Subcutaneous adipose tissue (tissue), 4 donors: ENCODE data around the gene PPIL6. TPM values are rescaled to one million over a fixed set of nuclear protein-coding genes. Genes with fewer than 3 reads are reported as not detected.

Experiments
- total RNA-seq, 4 donors: library from RNA; depleted of rRNA; stranded (reverse); fragments of >200 nt; gene quantifications; one replicate each; pipeline ENCODE4 v1.1.0, GENCODE V29; 2016
- TF ChIP-seq, protein P1 (sequence below): fragments of 450-650 bp; IDR thresholded peaks from one replicate; pipeline ENCODE4 v1.5.1; 2016; ENCODE audit warnings: low read depth, mild to moderate bottlenecking, control low read depth, antibody characterized with exemption, moderate library complexity

Gene PPIL6
- total RNA-seq, 4 donors from 2014 or later: 0.57 to 8.8 (median 4.7) TPM

DNA sequence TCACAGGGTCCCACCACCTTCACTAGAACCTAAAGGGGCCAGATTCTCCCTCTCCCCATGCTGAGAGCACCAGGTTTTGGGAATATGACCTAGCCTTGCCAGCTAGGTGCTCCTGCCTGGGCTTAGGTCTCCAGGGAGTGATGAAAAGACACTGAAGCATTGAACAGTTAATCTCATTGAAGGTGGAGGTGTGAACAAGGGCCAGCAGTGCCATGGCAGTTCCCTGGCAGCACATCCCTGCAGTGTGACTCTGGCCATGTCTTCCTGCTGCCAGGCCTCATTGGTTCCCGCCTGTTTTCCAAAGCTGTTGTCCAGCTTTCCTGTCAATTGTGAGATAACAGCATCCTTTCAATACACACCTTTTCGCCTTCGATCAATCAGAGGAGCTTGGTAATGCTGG lies 10.9 kb downstream of the PPIL6 start:
- TF ChIP-seq, protein P1, sequence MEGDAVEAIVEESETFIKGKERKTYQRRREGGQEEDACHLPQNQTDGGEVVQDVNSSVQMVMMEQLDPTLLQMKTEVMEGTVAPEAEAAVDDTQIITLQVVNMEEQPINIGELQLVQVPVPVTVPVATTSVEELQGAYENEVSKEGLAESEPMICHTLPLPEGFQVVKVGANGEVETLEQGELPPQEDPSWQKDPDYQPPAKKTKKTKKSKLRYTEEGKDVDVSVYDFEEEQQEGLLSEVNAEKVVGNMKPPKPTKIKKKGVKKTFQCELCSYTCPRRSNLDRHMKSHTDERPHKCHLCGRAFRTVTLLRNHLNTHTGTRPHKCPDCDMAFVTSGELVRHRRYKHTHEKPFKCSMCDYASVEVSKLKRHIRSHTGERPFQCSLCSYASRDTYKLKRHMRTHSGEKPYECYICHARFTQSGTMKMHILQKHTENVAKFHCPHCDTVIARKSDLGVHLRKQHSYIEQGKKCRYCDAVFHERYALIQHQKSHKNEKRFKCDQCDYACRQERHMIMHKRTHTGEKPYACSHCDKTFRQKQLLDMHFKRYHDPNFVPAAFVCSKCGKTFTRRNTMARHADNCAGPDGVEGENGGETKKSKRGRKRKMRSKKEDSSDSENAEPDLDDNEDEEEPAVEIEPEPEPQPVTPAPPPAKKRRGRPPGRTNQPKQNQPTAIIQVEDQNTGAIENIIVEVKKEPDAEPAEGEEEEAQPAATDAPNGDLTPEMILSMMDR: no peak

DNA sequence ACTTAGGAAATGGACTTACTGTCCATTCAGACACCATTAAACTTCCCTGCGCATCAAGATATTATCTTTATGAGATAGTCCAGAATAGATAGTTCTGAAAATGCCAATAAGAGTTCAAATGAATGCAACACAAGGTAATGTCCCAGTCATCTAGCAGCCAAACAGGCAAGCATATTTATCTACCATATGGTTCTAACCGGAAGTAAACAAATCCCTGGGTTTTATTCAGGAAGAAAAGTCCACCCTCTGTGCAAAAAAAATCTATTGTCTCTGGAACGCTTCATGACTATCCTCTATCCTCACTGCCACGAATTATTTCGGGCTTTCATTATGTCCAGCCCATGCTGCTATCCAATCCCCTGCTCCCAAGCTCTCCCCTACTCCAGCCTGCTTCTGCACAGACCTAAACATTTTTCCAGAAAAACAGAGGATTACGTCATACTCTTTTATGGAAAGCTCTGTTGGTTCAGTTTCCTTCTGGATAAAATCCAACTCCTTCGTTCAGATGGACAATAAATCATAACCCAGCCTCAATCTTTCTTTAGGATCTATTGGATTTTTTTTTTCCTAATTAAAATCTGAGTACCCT lies 11.4 kb downstream of the PPIL6 start:
- TF ChIP-seq, protein P1: no peak

DNA sequence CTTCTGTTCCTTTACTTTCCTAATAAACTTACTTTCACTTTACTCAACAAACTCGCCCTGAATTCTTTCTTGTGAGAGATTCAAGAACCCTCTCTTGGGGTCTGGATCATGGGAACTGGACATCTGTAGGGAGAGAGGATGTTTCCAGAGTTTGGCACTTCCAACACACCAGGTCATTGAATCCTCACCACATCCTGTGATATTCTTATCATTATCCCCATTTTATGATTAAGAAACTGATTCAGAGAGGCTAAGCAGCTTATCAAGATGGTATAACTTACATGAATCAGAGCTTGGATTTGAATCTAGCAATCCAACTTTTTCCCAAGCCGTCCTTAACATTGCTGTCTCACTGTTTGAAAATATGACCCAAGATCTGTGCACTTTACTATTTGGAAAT lies 15.5 kb downstream of the PPIL6 start:
- TF ChIP-seq, protein P1: no peak

DNA sequence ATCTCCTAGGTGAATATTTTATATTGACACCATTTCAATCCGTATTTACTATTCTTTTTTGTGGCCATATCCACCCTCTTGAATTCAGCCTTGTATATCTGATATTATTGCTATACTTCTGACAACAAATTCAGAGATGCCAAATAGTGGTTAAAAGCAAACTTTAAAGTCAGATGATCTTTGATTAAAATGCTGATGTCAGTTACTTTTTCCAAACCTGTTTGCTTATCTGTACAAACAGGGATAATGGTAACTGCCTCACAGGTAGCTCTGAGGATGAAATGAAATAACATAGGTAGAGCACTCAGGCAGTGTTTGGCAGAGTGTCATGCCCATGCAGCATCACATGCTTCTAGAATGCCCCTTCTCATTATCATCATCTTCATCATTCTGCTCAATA lies 19.2 kb downstream of the PPIL6 start:
- TF ChIP-seq, protein P1: no peak

DNA sequence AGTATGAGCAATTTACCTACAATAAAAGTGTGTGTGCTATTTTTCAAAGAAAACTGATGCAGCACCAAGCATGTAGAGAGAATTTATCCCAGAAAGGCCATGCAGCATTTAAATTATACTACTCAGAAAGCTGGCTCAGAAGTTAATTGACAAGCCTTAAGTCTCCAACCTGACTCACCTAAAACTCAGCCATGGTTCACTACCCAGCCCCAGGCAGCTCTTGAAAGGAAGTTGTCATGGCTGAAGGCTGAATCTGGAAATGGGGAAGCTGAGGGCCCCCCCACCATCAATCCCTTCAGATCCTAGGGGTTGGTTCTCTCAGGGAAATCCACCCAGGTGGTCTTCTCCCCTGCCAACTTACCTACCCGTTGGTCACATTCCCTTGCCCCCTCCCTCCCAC lies 19.7 kb downstream of the PPIL6 start:
- TF ChIP-seq, protein P1: no peak

DNA sequence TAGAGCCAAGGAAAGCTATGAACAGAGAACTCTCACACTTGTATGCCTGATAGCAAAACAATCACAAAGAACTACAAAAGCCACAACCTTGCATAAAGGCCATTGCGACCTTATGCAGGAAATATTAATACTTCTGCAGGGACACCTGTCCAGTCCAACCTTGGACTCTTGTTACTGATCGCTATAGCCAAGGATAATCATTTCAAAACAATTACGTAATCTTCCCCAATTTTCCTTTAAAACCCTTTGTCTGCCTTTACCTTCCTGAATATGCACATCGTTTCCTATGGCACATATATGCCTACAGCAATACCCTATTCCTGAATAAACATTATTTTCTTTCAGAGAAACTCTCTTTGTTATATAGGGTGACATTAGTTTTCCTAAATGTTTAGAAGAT lies 22.8 kb downstream of the PPIL6 start:
- TF ChIP-seq, protein P1: no peak

DNA sequence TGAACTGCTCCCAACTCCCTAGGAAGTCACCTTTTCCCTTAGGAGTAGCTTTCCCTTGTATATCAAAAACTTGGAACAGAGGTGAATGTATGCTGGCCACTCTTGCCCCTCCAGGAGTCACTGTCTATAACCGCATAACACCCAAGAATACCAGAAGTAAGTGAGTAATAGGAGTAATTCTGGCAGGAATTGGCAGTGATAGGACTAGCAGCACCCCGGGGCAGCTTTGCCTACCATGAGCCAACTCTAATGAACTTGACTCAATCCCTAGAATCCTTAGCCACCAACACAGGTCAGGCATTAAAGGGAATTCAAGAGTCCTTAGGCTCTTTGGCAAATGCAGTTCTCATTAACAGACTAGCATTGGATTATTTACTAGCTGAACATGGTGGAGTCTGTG lies 29.4 kb downstream of the PPIL6 start:
- TF ChIP-seq, protein P1: no peak
